IPS-11a (cell line): ENCODE measurements around the gene TSHZ2.
"Not testable (repeated sequence)": the region's sequence is repeated elsewhere in the genome, so short reads cannot be mapped to it uniquely, and the experiment has no call there.

Source experiments
- H3K4me3 ChIP-seq: one replicate; pipeline ENCODE4 v1.5.1; 2013; ENCODE audit warnings: low read depth, low read length, control low read depth

The TSHZ2 gene

DNA sequence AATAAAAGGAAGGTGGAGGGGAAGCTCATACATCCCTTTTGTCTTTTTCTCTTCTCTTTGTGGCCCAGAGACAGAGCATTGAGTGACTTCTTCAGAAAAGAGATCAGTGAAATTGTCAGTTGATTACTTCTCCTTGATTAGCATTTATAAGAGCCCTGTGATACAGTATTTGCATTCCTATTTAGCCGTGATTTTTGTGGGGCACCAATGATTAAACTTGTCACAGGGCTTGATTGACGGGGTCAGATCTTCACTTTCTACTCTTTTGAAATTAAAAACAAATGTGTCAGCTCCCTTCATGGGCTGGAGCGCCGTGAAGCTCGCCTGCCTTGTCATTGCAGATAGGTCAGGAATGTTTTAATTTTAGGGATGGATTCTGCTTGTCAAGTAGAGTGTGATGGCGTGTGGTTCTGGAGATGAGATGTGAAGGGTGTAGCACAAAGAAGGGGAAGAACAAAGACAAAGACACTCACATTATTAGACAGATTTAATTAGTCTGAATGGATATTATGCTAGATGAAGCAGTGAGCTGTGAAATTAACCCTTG is 454.7 kb downstream of the TSHZ2 start:
- no peak overlapping the region for H3K4me3 ChIP-seq

DNA sequence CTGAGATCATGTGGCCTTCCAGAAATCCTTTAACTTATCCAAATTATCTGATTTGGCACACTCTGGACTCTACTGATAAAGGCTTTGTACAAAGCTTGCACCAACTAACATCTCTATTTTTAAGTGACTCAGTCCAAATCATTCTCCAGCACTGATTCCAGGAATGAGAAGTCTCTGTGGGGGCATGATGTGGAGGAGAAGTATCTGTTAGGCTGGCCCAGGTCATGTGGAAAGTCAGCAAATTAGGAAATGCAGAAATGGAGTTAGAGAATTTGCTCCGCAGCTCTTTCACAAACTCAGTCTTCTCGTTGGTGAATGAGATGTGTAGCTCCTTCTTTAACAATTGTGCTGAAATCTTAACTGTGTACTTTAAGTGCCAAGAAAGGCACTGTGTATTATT is 455.8 kb downstream of the TSHZ2 start:
- H3K4me3 ChIP-seq = no peak overlapping the region

DNA sequence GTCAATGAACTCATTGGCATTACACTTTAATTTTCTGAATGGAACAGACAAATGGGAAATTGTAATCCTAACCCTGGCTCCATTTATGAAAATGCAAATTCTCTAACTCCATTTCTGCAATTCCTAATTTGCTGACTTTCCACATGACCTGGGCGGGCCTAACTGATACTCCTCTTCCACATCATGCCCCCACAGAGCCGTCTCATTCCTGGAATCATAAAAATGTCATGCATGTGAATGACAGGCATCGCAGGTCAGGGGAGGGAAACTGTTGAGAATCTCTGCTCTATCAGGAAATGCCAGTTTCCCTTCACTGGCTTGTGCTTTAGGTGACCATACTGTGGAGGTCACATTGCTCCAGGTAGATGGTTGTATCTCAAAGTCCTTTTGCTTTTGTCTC is 456.4 kb downstream of the TSHZ2 start:
- H3K4me3 ChIP-seq = no peak overlapping the region

DNA sequence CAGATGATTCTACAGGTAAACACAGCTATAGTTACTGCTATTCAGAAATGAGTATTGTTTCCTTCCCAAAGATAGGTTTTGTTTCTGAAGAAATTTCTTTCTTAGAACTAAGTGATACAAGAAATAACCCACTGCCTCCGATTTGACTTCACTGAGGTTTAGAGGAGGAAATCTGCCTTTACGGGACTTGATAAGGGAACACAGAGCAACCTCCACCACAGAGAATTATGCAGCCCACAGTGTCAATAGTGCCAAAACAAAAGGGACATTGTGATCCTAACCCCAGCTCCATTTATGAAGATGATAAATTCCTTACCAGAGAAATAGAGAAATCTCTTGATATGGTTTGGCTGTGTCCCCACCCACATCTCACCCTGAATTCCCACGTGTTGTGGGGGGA is 456.8 kb downstream of the TSHZ2 start:
- no peak overlapping the region for H3K4me3 ChIP-seq

DNA sequence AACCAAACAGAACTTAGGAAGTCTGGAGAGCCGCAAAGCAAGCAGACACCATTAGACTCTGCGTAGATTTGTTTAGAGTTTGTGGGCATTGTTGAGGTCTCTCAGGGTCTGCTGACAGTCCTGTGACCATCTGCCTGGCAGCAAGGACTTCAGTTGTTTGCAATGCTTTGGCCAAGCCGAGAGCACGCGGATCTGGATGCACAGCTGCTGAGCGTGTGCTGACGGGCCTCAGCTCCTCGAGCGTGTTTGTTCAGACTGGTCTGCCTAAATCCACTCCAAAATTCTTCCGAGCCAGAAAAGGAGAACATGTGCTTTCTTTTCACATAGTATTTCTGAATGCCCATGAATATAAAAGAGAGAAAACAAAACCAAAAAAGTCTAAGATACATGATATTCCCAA is 462.5 kb downstream of the TSHZ2 start:
- no peak overlapping the region for H3K4me3 ChIP-seq

DNA sequence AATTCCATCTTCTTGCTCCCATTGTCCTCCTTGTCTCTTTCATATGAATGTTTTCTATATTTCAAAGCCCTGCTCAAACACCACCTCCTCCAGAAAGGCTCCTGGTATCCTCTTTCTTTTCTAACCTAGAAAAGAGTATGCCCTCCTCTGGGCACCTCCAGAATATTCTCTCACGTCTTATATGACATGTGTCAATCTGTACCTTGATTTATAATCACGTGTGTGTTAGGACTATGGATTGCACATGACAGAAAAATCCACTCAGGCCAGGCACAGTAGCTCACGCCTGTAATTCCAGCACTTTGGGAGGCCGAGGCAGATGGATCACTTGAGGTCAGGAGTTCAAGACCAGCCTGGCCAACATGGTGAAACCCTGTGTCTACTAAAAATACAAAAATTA is 464.8 kb downstream of the TSHZ2 start:
- not testable (repeated sequence) for H3K4me3 ChIP-seq

DNA sequence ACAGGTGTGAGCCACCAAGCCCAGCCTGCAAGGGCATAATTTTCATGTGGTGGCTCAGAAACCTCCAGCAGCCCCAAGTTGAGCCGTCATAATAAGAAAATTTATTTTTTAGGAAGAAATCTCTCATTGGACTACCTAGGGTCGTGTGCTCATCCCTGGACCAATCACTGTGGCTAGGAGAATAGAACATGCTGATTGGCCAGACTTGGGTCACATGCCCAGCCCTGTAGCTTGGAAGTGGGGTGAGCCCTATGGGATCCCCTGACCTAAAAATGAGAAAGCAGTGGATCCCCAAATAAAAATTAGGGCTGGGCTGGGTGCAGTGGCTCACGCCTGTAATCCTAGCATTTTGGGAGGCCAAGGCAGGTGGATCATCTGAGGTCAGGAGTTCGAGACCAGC is 466.2 kb downstream of the TSHZ2 start:
- H3K4me3 ChIP-seq = no peak overlapping the region

DNA sequence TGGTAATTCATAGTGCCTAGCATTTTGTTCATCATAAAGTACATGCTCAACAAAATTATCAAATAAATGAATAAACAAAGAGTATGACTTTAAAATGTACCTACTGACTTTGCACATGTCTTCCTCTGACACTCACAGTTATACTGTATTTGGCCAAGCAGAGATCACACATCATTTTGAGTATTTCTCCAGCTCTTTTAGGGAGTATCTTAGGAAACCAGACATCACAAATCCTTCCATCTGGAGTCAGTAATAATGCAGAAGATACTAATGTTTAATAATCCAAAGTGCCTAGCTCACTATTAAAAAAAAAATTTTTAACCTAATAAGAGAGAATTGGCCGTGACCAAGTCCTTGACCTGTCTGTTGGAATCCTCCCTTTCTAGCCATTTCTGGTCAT is 466.9 kb downstream of the TSHZ2 start:
- no peak overlapping the region for H3K4me3 ChIP-seq

DNA sequence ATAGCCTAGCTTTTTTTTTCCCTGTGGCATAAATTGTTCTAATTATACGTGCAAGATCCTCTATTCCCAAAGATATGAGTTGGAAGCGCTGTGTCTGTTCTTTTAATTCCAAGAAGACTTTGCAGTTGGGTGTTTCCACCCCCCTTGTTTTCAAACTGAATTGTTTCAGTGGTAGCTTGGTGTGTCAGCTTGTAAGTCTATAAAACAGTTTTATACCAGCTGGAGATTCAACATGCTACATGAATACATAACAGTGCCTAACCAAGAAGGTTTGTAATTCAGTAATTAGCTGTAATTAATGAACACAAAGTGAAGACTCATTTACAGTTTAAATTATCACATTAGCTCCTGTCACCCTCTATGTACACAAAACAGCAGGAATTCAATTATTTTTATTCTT is 467.5 kb downstream of the TSHZ2 start:
- H3K4me3 ChIP-seq = no peak overlapping the region

DNA sequence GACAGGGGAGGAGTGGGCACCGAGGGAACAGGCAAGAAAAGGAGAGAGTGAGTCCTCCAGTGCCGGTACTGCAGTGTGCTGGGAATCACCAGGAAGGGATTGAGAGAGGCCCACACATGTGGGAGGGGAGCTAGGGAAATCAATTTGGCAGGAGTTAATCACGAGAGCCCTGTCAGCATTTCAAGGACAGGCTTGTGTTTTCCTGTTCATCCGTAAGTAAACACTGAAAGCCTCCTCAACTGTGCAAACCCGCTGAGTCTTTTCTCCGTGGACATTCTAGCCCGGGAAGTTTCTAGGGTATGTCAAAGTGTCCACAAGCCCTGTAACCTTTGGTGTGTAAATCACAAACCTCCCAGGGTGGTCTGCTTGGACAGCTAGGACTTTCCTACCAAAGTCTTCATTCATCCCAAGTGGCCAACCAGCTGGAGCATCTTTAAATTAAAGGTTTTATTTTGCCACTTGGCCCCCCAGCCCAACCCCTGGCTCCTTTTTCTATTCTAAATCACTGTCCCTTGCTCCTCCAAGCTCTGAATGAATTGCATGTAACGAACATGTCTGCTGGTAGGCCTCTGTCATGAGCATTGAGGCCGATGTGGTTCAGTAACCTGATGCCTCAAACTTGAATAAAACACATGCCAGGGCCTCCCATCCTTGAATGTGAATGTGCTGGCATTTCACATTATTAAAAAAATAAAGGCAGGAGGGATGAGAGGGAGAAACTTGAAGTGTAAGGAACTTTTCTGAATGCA is 472.4 kb downstream of the TSHZ2 start:
- no peak overlapping the region for H3K4me3 ChIP-seq

DNA sequence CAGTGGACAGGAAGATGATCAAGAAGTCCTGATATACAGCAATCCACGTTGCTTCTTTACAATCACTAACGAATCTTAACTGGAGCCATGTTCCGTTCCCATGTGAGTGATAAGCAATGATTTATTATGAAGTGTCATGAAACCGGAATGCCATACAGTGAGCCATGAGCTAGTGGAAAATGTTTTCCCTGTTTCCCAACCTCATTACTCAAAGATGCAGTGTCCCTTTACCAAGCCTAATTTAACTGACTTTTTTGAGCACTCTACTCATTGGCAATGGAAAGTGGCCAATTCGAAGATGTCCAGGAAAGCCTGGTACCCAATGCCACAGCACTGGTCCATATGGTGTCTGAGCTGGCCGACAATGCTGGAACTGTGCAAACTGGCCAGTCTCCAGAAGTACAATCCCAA is 473.2 kb downstream of the TSHZ2 start:
- H3K4me3 ChIP-seq = no peak overlapping the region

DNA sequence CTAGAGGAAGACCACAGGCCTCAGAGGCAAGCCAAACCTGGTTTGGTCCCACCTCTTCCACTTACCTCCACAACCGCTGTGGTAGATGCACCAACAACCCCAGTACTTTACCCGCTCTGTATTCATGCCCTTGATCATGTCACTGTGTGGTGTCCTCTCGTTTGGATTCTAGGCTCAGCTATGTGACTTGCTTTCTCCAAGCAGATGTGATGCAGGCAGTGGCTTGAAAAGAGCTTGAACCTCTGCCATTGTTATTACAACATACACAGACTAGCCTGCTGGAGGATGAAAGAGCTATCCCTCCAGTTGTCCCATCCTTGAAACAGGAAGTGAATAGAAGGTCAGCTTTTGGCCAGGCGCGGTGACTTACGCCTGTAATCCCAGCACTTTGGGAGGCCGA is 473.8 kb downstream of the TSHZ2 start:
- H3K4me3 ChIP-seq = no peak overlapping the region

DNA sequence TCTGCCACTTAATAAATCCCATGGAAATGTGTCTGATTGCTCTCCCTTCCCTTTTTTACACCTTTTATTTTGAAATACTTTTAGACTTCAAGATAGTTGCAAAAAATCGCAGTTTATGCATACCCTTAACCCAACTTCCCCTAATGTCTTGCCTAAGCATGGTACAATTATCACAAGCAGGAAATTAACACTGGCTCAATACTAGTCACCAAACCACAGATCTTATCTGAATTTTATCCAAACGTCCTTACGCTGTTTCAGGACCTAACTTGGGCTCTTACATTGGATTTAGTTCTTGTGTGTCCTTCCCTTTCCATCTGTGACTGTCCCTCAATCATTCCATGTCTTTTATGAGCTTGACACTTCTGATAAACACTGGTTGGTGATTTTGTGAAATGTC is 475.2 kb downstream of the TSHZ2 start:
- H3K4me3 ChIP-seq = no peak overlapping the region

DNA sequence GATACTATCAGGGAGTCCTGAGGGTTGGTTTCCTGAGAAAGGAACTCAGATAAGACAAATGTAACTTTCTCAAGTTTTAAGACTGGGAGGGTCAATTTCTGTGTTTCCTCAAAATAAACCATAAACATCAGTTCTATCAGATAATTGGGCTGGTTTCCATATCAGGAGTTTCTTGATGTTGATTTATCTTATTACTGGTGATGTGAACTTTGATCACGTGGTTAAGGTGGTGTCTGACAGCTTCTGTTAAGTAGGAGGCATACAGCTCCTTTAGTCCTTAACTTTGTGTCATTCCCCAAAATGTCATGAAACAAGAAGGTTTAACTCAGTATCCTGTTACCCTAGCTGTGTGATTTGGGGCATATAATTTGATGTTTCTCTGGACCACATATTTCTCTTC is 476.3 kb downstream of the TSHZ2 start:
- no peak overlapping the region for H3K4me3 ChIP-seq

DNA sequence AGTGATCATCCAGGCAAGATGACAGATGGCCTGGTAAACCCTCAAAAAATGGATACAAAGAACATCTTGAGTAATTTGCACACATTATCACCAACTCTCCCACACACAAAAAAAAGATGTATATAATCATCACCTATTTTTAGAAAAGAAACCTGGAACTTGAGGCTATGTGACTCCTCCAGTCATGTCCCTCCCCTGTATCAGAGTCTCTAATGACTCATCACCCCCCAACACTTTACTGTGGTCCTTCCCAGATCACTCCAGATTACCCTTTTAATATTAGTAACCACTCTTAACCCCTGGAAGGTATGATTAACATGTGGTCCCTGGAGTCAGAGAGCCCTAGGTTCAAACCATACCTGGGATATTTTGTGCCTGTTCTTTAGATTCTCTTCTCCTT is 476.7 kb downstream of the TSHZ2 start:
- no peak overlapping the region for H3K4me3 ChIP-seq

DNA sequence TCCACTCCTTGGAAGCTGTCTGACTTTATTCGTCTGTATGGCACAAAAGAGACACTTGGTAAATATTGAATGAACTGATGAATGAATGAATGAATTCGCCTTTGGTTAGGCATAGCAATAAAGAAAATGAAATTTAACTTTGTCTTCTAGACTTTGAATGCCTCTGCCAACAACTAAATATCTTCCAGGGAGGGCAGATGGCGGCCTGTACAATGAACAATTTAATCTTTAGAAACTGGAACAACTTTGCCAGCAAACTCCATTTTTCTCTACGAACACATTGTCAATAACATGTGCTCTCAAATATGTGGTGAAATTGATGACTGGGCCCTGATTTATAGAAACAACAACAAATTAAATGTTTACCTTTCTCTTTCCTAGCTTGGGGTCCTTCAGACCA is 480.9 kb downstream of the TSHZ2 start:
- H3K4me3 ChIP-seq = no peak overlapping the region

DNA sequence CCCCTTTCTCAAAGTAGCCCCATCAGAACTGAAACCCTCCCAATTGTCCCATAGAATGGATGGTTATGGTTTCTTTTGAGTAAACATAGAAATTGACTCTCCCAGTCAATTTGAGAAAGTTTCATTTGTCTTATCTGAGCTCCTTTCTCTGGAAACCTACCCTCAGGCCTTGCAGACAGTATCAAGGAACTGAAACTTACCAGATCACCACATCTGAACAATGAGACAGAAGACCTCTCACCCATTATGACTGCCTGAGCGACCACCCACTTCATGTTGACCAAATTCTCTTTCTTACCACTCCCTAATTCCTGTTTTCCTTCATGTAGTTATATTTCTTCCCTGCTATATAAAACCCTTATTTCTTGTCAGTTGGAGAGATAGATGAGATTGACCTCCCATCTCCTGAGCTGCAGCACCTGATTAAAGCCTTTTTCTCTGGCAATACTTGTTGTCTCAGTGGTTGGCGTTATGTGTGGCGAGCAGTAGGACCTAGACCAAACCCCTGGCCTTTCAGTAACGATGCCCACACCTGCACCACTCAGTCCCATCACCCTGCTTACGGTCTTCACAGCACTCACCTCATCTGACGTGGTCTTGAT is 482.6 kb downstream of the TSHZ2 start:
- H3K4me3 ChIP-seq = no peak overlapping the region

DNA sequence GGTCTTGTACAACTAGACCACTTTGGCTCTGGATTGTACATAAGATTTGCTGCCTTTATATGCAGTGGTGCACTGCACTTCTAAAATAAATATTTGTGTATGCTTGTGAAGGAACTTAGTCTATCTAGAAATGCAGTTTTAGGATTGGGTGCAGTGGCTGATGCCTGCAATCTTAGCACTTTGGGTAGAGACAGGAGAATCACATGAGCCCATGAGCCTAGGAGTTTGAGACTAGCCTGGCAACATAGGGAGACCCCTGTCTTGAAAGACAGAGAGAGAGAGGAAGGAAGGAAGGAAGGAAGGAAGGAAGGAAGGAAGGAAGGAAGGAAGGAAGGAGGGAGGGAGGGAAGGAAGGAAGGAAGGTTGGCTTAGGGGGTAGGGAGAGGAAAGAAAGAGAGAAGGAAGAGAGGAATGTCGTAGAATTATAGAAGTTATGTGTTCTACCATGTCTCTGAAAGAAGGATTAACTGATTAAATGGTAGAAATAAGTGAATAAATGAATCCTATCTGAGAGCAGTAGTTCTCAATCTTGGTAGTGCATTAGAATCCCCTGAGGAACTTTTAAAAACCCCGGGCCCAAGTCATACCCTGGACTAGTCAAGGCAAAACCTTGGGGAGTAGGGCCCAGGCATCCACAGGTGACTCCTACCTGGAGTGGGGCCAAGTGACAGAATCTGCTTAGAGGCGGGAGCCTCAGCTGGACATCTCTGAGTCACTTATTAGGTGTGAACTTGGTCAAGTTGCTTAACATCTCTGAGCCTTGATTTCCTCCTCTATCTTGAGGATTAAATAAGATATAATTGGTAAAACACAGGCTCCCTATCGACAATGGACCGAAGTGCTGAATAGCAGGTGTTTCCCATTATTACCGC is 491.2 kb downstream of the TSHZ2 start:
- no peak overlapping the region for H3K4me3 ChIP-seq

DNA sequence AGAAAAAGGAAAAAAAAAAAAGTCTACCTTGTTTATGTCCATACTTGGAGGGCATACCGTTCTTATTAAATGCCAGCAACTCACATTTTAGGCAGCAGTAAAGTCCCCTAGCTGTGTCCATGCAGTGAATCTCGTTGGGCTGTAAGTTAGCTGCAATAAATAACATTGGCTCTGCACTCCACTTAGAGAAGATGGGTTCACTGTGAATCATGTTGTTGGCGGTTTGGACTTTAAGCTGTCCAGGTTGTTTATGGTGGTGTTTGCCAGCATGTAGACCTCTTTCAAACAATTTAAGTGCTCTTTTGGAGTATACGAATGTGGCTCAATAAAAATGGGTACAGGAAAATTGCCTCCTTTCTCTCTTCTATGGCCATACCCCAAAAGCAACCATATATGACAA is 494.1 kb downstream of the TSHZ2 start:
- no peak overlapping the region for H3K4me3 ChIP-seq

DNA sequence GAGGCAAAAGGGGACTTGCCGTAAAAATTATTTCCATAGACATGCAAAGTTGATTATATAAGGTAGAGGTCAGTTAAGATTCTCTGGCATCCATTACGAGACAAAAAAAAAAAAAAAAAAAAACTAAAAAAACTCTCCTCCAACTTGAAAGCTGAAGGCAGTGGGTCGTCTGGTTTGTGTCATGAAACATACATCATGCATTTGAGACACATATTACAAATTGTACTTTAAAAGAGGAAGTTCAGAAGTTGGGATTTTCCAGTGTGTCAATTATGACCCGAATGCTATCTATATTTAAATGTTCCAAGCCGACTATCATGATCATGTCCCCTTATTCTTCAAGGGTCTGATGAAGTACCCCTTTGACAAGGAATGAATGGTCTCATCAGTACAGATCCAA is 496.4 kb downstream of the TSHZ2 start:
- H3K4me3 ChIP-seq = no peak overlapping the region

DNA sequence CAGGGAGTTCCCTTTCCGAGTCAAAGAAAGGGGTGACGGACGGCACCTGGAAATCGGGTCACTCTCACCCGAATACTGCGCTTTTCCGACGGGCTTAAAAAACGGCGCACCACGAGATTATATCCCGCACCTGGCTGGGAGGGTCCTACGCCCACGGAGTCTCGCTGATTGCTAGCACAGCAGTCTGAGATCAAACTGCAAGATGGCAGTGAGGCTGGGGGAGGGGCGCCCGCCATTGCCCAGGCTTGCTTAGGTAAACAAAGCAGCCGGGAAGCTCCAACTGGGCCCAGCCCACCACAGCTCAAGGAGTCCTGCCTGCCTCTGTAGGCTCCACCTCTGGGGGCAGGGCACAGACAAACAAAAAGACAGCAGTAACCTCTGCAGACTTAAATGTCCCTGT is 500.7 kb downstream of the TSHZ2 start:
- not testable (repeated sequence) for H3K4me3 ChIP-seq

DNA sequence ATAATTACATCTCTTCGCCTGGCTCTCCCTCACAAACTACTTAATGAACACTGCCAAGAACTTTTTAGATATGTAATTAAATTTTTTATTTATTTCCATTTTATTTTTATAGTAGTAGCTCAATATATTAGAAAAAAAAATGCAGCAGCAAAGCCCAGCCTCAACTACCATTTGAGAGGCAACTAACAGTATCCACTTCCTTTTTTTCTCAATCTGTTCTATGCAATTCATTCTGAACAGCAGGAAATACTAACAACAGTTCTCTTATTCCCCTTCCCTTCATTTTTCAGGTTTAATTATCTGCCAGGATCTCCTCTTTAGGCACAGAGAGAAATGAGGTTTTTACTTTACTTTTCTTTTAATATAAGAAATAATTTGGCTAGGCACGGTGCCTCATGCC is 508.8 kb downstream of the TSHZ2 start:
- H3K4me3 ChIP-seq = no peak overlapping the region
